Subcutaneous preadipocyte (primary cell): ENCODE data around the gene ERBIN. TPM values are rescaled to one million over a fixed set of nuclear protein-coding genes. Genes with fewer than 3 reads are reported as not detected.

Experiments used
- small RNA-seq: library from RNA; depleted of rRNA; stranded (forward); fragments of <200 nt; gene quantifications from one replicate; pipeline ENCODE3, GENCODE V24; 2012
- total RNA-seq: library from RNA; depleted of rRNA; stranded (reverse); fragments of >200 nt; gene quantifications from 2 replicates; pipeline ENCODE4 v1.2.3, GENCODE V29; 2012

ERBIN gene, protein sequence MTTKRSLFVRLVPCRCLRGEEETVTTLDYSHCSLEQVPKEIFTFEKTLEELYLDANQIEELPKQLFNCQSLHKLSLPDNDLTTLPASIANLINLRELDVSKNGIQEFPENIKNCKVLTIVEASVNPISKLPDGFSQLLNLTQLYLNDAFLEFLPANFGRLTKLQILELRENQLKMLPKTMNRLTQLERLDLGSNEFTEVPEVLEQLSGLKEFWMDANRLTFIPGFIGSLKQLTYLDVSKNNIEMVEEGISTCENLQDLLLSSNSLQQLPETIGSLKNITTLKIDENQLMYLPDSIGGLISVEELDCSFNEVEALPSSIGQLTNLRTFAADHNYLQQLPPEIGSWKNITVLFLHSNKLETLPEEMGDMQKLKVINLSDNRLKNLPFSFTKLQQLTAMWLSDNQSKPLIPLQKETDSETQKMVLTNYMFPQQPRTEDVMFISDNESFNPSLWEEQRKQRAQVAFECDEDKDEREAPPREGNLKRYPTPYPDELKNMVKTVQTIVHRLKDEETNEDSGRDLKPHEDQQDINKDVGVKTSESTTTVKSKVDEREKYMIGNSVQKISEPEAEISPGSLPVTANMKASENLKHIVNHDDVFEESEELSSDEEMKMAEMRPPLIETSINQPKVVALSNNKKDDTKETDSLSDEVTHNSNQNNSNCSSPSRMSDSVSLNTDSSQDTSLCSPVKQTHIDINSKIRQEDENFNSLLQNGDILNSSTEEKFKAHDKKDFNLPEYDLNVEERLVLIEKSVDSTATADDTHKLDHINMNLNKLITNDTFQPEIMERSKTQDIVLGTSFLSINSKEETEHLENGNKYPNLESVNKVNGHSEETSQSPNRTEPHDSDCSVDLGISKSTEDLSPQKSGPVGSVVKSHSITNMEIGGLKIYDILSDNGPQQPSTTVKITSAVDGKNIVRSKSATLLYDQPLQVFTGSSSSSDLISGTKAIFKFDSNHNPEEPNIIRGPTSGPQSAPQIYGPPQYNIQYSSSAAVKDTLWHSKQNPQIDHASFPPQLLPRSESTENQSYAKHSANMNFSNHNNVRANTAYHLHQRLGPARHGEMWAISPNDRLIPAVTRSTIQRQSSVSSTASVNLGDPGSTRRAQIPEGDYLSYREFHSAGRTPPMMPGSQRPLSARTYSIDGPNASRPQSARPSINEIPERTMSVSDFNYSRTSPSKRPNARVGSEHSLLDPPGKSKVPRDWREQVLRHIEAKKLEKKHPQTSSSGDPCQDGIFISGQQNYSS (N-terminal part only)
- 50.7 and 63.3 TPM in 2 replicates for total RNA-seq

GRCh38 chr5:65926276-65926783 is at the start of gene ERBIN:
ERBIN (plus strand) TSS chr5:65926575; CDS start chr5:65992719, 66,144 bp downstream.

Small RNA genes within 50 kb of the gene (small RNA-seq; reads per million reads assigned to genes)
- not detected for gene RF00598

Other genes starting within 250 kb of the ERBIN start
- 10.4 and 11.0 TPM in 2 replicates for gene SGTB, start 204.5 kb upstream of the ERBIN start, total RNA-seq
- gene NLN, start 204.4 kb upstream of the ERBIN start, total RNA-seq: 34.9 and 49.9 TPM in 2 replicates
- 49.2 and 62.6 TPM in 2 replicates for gene SREK1, start 217.7 kb downstream of the ERBIN start, total RNA-seq